Activated T-helper 17 cell treated with anti-CD3 and anti-CD28 coated beads, Interleukin-2, amount 50 U/mL, for 72 hours (primary cell): ENCODE measurements around the gene XKRX. TPM values are rescaled to one million over a fixed set of nuclear protein-coding genes. Genes with fewer than 3 reads are reported as not detected.
A peak's percentile ranks its signal among the peaks of the same experiment; 100 is the strongest.

Source experiments
- ATAC-seq: fragments of 150-1000 bp; cut with Tn5 transposase; replicated peaks from 2 replicates; pipeline ENCODE4 v1.10.0; 2021; ENCODE audit warnings: mild to moderate bottlenecking, moderate library complexity
- H3K27ac Mint-ChIP-seq: one replicate; pipeline ENCODE4 v1.8.0; 2022; ENCODE audit warnings: mixed read lengths
- H3K27me3 Mint-ChIP-seq: one replicate; pipeline ENCODE4 v1.8.0; 2022; ENCODE audit warnings: mixed read lengths
- H3K36me3 Mint-ChIP-seq: one replicate; pipeline ENCODE4 v1.8.0; 2022; ENCODE audit warnings: low read depth, mild to moderate bottlenecking, mixed read lengths
- H3K4me1 Mint-ChIP-seq: one replicate; pipeline ENCODE4 v1.8.0; 2022; ENCODE audit warnings: mixed read lengths
- H3K4me3 Mint-ChIP-seq: one replicate; pipeline ENCODE4 v1.8.0; 2022; ENCODE audit warnings: mild to moderate bottlenecking, mixed read lengths
- H3K9me3 Mint-ChIP-seq: one replicate; pipeline ENCODE4 v1.8.0; 2022; ENCODE audit warnings: mixed read lengths
- total RNA-seq, 2 donors: library from RNA; stranded (reverse); gene quantifications; one replicate each; pipeline ENCODE4 v1.2.3, GENCODE V29; 2022

XKRX gene
- total RNA-seq, 2 donors from 2014 or later = 0.13 to 0.34 TPM

DNA sequence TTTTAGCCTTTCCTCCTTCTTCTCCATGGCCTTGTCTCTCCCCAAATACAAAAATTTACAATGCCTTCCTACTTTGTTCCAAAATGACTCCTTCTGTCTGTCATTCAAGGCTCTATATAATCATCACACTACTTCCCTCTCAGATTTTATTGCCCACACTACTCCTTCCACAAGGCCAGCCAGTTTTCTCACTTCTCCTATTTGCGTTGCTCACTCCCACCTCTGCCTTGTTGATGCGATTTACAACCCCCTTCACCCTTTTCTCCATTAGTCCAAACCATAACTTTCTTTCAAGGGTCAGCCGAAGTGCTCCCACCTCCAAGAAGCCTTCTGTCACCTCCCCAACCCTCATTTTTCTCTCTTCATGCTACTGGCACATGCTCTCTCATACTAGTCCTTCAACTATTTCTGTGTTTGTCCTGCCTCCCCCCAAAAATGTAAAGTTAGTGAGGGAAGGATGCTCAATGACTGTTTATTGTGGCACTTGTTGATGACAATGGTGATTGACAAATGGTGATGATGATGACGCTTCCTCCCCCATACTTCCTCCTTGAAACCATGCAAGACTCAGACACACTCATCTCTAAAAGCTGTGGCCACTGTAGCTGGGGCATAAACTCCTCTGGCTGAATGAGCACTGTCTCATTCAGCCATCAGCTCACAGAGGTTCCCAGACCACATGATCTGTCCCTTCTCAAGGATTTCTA lies 2.7 kb upstream of the XKRX start:
- ATAC-seq = peak; percentile 91
- H3K9me3 Mint-ChIP-seq = no peaks in the 10 kb centered on the region
- no peaks in the 10 kb centered on the region for H3K27me3 Mint-ChIP-seq
- peak overlapping the region; percentile 84 for H3K27ac Mint-ChIP-seq
- H3K36me3 Mint-ChIP-seq = no peaks in the 10 kb centered on the region
- peaks cover 5% of the 10 kb centered on the region for H3K4me1 Mint-ChIP-seq
- peak overlapping the region; percentile 52 for H3K4me3 Mint-ChIP-seq

GRCh38 chrX:100926453-100926852 lies 2.3 kb downstream of the XKRX start:
- Mint-ChIP-seq H3K27ac (no peak overlapping the region), H3K27me3 (no peaks in the 10 kb centered on the region), H3K4me1 (peaks cover 4% of the 10 kb centered on the region), H3K9me3 (no peaks in the 10 kb centered on the region), H3K4me3 (no peak overlapping the region), H3K36me3 (no peaks in the 10 kb centered on the region)
- no peak for ATAC-seq

- no peak overlapping the region for H3K4me3 Mint-ChIP-seq
Measured at GRCh38 chrX:100924375-100924774, 4.3 kb downstream of the XKRX start.

GRCh38 chrX:100915562-100915961 lies 13.2 kb downstream of the XKRX start:
- Mint-ChIP-seq H3K4me1 (no peaks in the 10 kb centered on the region), H3K9me3 (no peaks in the 10 kb centered on the region), H3K27ac (no peak overlapping the region), H3K4me3 (no peak overlapping the region), H3K36me3 (no peaks in the 10 kb centered on the region), H3K27me3 (no peaks in the 10 kb centered on the region)
- no peak for ATAC-seq

More at GRCh38 chrX:100924375-100924774, 4.3 kb downstream of the XKRX start:
- Mint-ChIP-seq H3K36me3 (no peaks in the 10 kb centered on the region), H3K9me3 (no peaks in the 10 kb centered on the region), H3K27ac (no peak overlapping the region), H3K27me3 (no peaks in the 10 kb centered on the region), H3K4me1 (no peaks in the 10 kb centered on the region)
- no peak for ATAC-seq

- peak; percentile 24 for ATAC-seq
- Mint-ChIP-seq H3K9me3 (no peaks in the 10 kb centered on the region), H3K4me1 (no peaks in the 10 kb centered on the region), H3K4me3 (no peak overlapping the region), H3K36me3 (no peaks in the 10 kb centered on the region), H3K27ac (no peak overlapping the region), H3K27me3 (no peaks in the 10 kb centered on the region)
Measured at GRCh38 chrX:100913111-100913510, 15.6 kb downstream of the XKRX start.

DNA sequence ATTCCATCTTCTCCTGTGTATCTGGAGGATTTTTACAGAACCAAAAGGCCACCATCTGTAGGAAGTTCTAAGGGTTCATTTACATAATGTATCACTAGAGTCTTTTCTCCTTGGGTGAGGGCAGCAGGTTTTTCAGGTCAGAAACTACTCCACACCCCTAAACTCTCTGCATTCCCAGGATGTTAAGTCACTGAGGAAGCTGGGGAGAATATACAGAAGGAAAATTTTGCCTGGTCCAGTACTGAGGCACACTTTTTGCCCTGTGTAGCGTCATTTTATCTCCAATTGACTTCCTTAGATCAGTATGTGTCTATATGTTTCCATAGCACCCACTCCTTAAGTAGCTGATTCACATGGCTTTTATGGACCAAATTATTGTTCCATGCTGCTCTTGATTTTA lies 17.0 kb downstream of the XKRX start:
- Mint-ChIP-seq H3K9me3 (no peaks in the 10 kb centered on the region), H3K36me3 (no peaks in the 10 kb centered on the region)

DNA sequence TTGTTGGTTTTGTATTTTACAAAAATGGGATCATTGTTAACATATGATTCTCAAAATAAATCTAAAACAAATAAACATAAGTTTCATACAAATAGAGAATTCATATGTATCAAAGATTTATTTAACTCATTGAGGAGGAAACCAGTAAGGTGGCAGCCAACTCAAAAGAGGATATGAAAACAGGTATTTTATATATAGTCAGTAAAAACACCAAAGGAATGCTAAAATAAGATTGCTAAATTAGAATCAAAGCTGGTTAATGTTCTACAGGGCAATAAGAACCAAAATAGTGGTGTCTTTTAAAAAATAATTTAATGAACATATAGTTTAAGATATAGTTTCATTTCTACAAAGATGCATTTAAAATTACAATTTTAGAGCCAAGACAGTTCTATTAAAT lies 23.1 kb downstream of the XKRX start:
- Mint-ChIP-seq H3K4me1 (no peaks in the 10 kb centered on the region), H3K36me3 (no peaks in the 10 kb centered on the region), H3K27me3 (no peaks in the 10 kb centered on the region), H3K4me3 (no peak overlapping the region), H3K27ac (no peak overlapping the region), H3K9me3 (no peaks in the 10 kb centered on the region)
- ATAC-seq = no peak

More for the DNA sequence above, 17.0 kb downstream of the XKRX start:
- Mint-ChIP-seq H3K27ac (no peak overlapping the region), H3K27me3 (no peaks in the 10 kb centered on the region), H3K4me1 (no peaks in the 10 kb centered on the region), H3K4me3 (no peak overlapping the region)
- no peak for ATAC-seq

GRCh38 chrX:100904433-100904832 lies 24.3 kb downstream of the XKRX start:
- no peaks in the 10 kb centered on the region for H3K9me3 Mint-ChIP-seq
- H3K27ac Mint-ChIP-seq = no peak overlapping the region
- H3K27me3 Mint-ChIP-seq = no peaks in the 10 kb centered on the region
- no peaks in the 10 kb centered on the region for H3K4me1 Mint-ChIP-seq
- H3K36me3 Mint-ChIP-seq = no peaks in the 10 kb centered on the region
- H3K4me3 Mint-ChIP-seq = no peak overlapping the region
- ATAC-seq = no peak

DNA sequence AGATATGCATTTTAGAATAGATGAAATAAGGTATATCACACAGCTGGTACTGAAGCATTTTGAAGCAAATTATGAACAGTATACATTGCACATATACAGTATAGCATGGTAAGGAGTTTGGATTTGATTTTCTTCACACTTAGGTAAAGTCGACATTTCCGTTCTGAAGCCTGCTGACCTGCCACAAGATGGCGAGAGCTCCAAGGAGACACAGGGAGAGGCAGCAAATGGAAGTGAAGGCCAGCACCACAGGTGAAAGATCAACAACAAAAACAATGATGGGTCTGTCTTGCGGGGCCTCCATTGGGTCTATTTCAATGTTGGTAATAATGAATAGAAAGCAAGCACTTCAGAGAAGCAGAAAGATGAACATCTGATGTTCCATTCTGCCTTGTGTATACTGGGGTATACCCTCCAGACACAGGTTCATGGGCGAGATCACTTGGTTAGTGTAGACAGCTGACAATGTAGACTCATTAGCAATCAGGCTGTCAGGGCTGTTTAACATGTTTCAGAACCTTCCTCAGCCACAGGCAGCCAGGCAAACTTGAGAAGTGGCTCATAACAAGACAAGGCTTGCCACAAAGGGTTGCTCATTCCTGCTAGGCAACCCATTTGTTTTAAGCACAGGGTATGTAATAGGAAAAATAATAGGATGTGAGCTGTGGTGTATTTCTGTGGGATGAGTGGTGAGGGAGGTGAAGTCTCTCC lies 33.2 kb downstream of the XKRX start:
- H3K9me3 Mint-ChIP-seq = no peaks in the 10 kb centered on the region
- H3K4me1 Mint-ChIP-seq = no peaks in the 10 kb centered on the region
- H3K36me3 Mint-ChIP-seq = no peaks in the 10 kb centered on the region
- ATAC-seq = peak; percentile 73
- no peaks in the 10 kb centered on the region for H3K27me3 Mint-ChIP-seq
- H3K27ac Mint-ChIP-seq = no peak overlapping the region
- no peak overlapping the region for H3K4me3 Mint-ChIP-seq

DNA sequence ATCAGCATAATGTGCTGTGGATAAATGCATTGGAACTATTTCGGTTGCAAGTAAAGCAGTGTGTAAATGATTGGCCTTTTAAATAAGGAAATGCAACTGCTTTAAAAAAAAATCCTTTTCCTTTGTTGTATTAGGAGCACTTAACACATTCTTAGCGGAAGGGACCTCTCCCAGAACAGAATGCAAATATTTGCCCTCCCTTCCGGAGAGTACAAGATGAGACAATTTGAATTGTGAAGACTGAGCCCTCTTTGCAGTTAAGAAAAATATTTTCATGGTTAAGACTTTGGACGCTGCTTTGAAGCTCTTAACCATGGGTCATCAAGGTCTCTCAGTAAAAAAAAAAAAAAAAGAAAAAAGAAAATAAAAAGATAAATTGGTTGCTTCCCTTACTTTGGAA lies 45.1 kb downstream of the XKRX start:
- Mint-ChIP-seq H3K4me1 (no peaks in the 10 kb centered on the region), H3K27ac (no peak overlapping the region), H3K27me3 (no peaks in the 10 kb centered on the region), H3K4me3 (no peak overlapping the region), H3K36me3 (no peaks in the 10 kb centered on the region), H3K9me3 (no peaks in the 10 kb centered on the region)
- no peak for ATAC-seq

DNA sequence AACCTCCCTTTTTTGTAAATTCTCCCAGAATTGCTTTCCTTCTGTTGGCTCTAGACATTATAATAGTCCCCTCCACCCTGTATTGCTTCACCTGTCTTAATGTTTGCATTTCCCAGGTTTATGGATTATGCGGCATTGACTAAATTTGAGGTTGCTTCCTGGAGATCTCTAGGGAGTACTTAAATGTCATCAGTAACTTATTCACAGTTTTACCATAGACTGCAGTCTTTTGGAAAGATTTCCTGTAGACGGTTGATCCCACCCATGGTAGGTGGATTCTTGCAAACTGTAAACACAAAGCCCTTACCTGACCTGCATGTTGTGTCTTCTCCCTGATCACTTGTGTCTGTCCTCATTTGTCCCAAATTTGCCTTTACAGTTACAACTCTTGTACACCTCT lies 48.3 kb downstream of the XKRX start:
- H3K36me3 Mint-ChIP-seq = no peaks in the 10 kb centered on the region
- H3K27ac Mint-ChIP-seq = no peak overlapping the region
- H3K4me1 Mint-ChIP-seq = no peaks in the 10 kb centered on the region
- no peak overlapping the region for H3K4me3 Mint-ChIP-seq
- no peak for ATAC-seq
- peaks cover 3% of the 10 kb centered on the region for H3K27me3 Mint-ChIP-seq
- H3K9me3 Mint-ChIP-seq = no peaks in the 10 kb centered on the region

DNA sequence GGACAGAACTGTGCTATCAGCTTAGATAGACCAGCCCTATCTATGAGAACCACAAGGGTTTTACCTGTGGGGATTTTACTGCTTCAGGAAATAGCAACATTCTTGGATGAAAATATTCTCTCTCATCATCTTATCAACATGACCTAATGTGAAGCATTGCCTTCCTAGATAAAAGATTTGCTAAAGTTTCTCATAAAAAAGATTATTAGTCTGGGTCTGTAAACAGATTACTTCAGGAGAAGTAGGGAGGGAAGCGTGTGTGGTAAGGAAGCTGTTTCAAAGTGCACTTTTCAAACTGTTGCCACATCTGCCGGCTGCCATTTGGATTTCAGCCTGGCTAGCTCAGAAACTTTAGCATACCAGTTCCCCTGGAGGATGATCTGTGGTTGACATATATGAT lies 54.4 kb downstream of the XKRX start, which contains the start of gene NOX1:
NOX1 (minus strand) TSS at position 35 of the 400 bp plus-strand sequence. CDS start 220 bp downstream, outside the sequence.
- H3K36me3 Mint-ChIP-seq = no peaks in the 10 kb centered on the region
- H3K4me3 Mint-ChIP-seq = no peak within 1 kb of the TSS
- H3K4me1 Mint-ChIP-seq = no peaks in the 10 kb centered on the region
- no peak for ATAC-seq
- H3K27me3 Mint-ChIP-seq = peaks cover 7% of the 10 kb centered on the region
- no peak within 1 kb of the TSS for H3K27ac Mint-ChIP-seq
- H3K9me3 Mint-ChIP-seq = no peaks in the 10 kb centered on the region

- ATAC-seq = no peak
Measured at GRCh38 chrX:100871594-100872560, 56.8 kb downstream of the XKRX start.

GRCh38 chrX:100870527-100870926 lies 58.2 kb downstream of the XKRX start:
- Mint-ChIP-seq H3K27me3 (peaks cover 4% of the 10 kb centered on the region), H3K36me3 (no peaks in the 10 kb centered on the region), H3K27ac (no peak overlapping the region), H3K4me3 (no peak overlapping the region), H3K4me1 (no peaks in the 10 kb centered on the region), H3K9me3 (no peaks in the 10 kb centered on the region)
- no peak for ATAC-seq

More at GRCh38 chrX:100871594-100872560, 56.8 kb downstream of the XKRX start:
- Mint-ChIP-seq H3K9me3 (no peaks in the 10 kb centered on the region), H3K36me3 (no peaks in the 10 kb centered on the region), H3K4me3 (no peak overlapping the region), H3K4me1 (no peaks in the 10 kb centered on the region), H3K27ac (no peak overlapping the region), H3K27me3 (peaks cover 4% of the 10 kb centered on the region)
